ENCODE measurements around the gene KLF6.
A peak's percentile ranks its signal among the peaks of the same experiment; 100 is the strongest.

Gene KLF6

GRCh38 chr10:3757250-3757637, 27.8 kb downstream of the KLF6 start:
- Histone ChIP-seq H3K4me3 (ENCODE audit: low read length) (peak overlapping the region; percentile 45), H3K9ac (ENCODE audit: low read length) (peak overlapping the region; percentile 69; the same call in 1 of the 2 replicates), H3K9me3 (ENCODE audit: insufficient read depth, low read length) (0 out of 2 replicates have a peak, but pooled peaks cover 6% of the 10 kb centered on the region), H2AFZ (ENCODE audit: low read depth, low read length) (peak overlapping the region; percentile 41), H3K27me3 (ENCODE audit: low read depth, low read length) (no peaks in the 10 kb centered on the region), H3K27ac (ENCODE audit: low read length) (peak overlapping the region; percentile 95), H3K4me1 (ENCODE audit: low read length) (peaks cover 57% of the 10 kb centered on the region), H3K36me3 (replicated peaks; ENCODE audit: low read depth, low read length) (peaks cover 7% of the 10 kb centered on the region), H4K20me1 (ENCODE audit: insufficient read depth, low read length) (no peaks in the 10 kb centered on the region), H3K4me2 (ENCODE audit: low read length) (peak overlapping the region; percentile 63), H3K79me2 (ENCODE audit: low read length) (no peaks in the 10 kb centered on the region)
- TF ChIP-seq CTCF (IDR thresholded peaks at IDR 0.05; ENCODE audit: low read depth, low read length) (no peak), EZH2phosphoT487 (IDR thresholded peaks at IDR 0.05; ENCODE audit: low read depth) (no peak)

GRCh38 chr10:3756360-3756740, 28.7 kb downstream of the KLF6 start:
- no peak overlapping the region for H2AFZ ChIP-seq (ENCODE audit: low read depth, low read length)
- 0 out of 2 replicates have a peak, but pooled peaks cover 6% of the 10 kb centered on the region for H3K9me3 ChIP-seq (ENCODE audit: insufficient read depth, low read length)
- H3K9ac ChIP-seq (ENCODE audit: low read length), result no peak overlapping the region
- no peak overlapping the region for H3K4me3 ChIP-seq (ENCODE audit: low read length)
- H3K4me1 ChIP-seq (ENCODE audit: low read length), result peaks cover 48% of the 10 kb centered on the region
- peaks cover 6% of the 10 kb centered on the region for H3K36me3 ChIP-seq (replicated peaks; ENCODE audit: low read depth, low read length)
- H4K20me1 ChIP-seq (ENCODE audit: insufficient read depth, low read length), result no peaks in the 10 kb centered on the region
- no peaks in the 10 kb centered on the region for H3K27me3 ChIP-seq (ENCODE audit: low read depth, low read length)
- TF ChIP-seq EZH2phosphoT487 (IDR thresholded peaks at IDR 0.05; ENCODE audit: low read depth) (no peak), CTCF (IDR thresholded peaks at IDR 0.05; ENCODE audit: low read depth, low read length) (no peak)
- H3K27ac ChIP-seq (ENCODE audit: low read length), result no peak overlapping the region
- no peak overlapping the region for H3K4me2 ChIP-seq (ENCODE audit: low read length)
- no peaks in the 10 kb centered on the region for H3K79me2 ChIP-seq (ENCODE audit: low read length)

DNA sequence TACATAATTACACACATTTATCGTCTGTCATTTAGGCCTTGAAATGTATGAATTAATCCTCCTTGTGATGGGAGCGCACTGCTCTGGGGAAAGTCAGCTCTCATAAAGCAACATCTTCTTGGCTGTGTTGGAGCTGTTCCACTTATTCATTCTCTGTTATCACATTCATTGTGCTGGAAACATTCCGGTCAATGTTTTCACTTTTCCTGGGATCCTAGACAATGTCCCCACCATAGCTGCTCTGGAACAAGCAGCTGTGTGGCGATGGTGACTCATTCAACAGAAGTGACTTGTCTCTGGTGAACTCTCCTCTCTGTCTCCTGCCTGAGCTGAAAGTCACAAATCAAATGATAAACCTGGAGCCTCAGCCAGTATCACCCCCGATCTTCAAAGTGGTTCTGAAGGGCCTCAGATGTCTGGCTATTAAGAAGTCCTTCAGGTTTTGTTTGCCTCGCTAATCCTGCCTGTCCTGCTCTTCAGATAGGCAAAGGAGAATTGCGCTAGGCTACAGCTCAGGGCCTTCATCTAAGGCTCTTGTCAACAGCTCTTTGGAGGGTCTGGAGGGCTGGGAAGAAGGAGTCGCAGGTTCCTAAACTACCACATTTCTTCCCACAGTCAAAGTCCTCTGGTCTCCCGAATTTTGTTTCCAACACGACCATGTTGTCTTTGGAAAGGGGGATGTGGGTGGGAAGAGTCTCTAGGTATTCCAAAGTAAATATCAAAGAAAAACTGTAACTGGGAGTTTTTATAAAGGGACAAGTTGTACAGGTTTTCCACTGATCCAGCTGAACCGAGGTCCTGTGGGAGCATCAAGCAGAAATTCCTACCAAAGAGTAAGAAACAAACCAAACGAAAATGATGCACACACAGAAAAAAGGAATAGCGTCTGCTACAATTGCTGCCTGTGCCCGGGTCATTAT, 29.3 kb downstream of the KLF6 start:
- Histone ChIP-seq H3K36me3 (replicated peaks; ENCODE audit: low read depth, low read length) (peaks cover 6% of the 10 kb centered on the region), H3K79me2 (ENCODE audit: low read length) (no peaks in the 10 kb centered on the region), H4K20me1 (ENCODE audit: insufficient read depth, low read length) (no peaks in the 10 kb centered on the region), H3K27me3 (ENCODE audit: low read depth, low read length) (no peaks in the 10 kb centered on the region), H3K9ac (ENCODE audit: low read length) (no peak overlapping the region), H3K4me1 (ENCODE audit: low read length) (peaks cover 44% of the 10 kb centered on the region), H2AFZ (ENCODE audit: low read depth, low read length) (no peak overlapping the region), H3K27ac (ENCODE audit: low read length) (no peak overlapping the region), H3K4me3 (ENCODE audit: low read length) (no peak overlapping the region), H3K9me3 (ENCODE audit: insufficient read depth, low read length) (0 out of 2 replicates have a peak, but pooled peaks cover 6% of the 10 kb centered on the region), H3K4me2 (ENCODE audit: low read length) (no peak overlapping the region)
- TF ChIP-seq CTCF (IDR thresholded peaks at IDR 0.05; ENCODE audit: low read depth, low read length) (no peak), EZH2phosphoT487 (IDR thresholded peaks at IDR 0.05; ENCODE audit: low read depth) (no peak)

GRCh38 chr10:3754727-3755439, 30.1 kb downstream of the KLF6 start:
- Histone ChIP-seq H3K27ac (ENCODE audit: low read length) (no peak overlapping the region), H3K79me2 (ENCODE audit: low read length) (no peaks in the 10 kb centered on the region), H3K9me3 (ENCODE audit: insufficient read depth, low read length) (0 out of 2 replicates have a peak, but pooled peaks cover 6% of the 10 kb centered on the region), H3K4me3 (ENCODE audit: low read length) (no peak overlapping the region), H3K36me3 (replicated peaks; ENCODE audit: low read depth, low read length) (peaks cover 6% of the 10 kb centered on the region), H3K4me1 (ENCODE audit: low read length) (peaks cover 36% of the 10 kb centered on the region), H3K27me3 (ENCODE audit: low read depth, low read length) (no peaks in the 10 kb centered on the region), H4K20me1 (ENCODE audit: insufficient read depth, low read length) (no peaks in the 10 kb centered on the region), H3K9ac (ENCODE audit: low read length) (no peak overlapping the region), H3K4me2 (ENCODE audit: low read length) (no peak overlapping the region), H2AFZ (ENCODE audit: low read depth, low read length) (no peak overlapping the region)
- TF ChIP-seq EZH2phosphoT487 (IDR thresholded peaks at IDR 0.05; ENCODE audit: low read depth), result no peak
- TF ChIP-seq CTCF (IDR thresholded peaks at IDR 0.05; ENCODE audit: low read depth, low read length), result no peak
